Left hindlimb (tissue), 1 donor: Measurements from ENCODE around the gene IL31.
A peak's percentile ranks its signal among the peaks of the same experiment; 100 is the strongest.

ENCODE experiments used
- DNase-seq: peaks from one replicate; pipeline ENCODE4 v3.0.0-alpha.2; 2018

The IL31 gene

DNA sequence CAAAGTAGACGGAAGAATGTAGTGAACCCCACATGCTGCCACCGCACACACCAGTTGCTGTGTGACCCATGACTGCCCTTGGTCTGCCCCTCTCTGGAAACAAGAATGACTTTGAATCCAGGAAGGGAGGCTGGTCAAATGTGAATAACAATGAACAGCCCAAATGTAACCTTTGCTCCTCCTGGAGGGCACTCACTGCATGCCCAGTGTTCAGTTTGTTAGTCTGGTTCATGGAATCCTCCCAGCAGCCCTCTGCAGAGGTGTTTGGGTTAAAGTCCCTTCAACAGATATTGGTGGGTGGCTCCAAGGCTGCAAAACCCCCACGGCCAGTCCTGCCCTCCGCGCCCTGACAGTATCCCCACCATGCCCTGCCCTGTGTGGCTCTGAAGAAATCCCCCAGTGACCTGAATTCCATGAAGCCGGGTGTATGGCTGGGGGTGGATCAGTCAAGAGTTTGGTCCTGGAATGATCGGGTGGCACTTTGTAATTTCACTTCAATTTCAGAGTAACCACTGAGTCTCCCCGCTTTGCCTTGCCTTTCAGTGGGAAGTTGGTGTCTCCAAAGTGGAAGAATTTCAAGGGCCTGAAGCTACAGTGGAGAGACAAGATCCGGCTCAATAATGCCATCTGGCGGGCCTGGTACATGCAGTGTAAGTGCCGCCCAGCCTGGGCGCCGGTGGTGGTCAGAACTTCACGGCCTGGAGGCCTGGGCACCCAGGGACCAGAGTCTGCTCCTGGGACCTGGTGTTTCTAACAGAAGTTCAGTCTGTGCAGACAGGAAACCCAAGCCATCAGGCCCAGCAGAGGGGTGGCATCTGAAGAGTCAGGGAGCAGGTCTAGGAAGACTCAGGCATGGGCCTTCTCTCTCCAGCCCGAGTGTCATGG lies 47.1 kb downstream of the IL31 start:
- no peak for DNase-seq

DNA sequence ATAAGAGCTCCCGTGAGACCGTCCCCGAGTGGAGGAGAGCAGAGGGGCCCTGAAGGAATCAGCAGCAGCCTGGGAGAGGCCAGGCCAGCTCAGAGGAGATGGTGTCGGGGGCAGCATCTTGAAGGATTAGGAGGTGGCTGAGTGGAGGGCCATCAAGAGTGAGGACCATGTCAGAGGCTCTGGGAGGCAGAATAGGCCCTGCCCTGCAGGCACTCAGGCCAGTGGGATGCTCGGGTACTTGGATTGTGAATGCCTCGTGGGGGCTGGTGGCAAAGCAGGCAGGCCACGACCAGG lies 47.7 kb downstream of the IL31 start:
- DNase-seq: no peak

DNA sequence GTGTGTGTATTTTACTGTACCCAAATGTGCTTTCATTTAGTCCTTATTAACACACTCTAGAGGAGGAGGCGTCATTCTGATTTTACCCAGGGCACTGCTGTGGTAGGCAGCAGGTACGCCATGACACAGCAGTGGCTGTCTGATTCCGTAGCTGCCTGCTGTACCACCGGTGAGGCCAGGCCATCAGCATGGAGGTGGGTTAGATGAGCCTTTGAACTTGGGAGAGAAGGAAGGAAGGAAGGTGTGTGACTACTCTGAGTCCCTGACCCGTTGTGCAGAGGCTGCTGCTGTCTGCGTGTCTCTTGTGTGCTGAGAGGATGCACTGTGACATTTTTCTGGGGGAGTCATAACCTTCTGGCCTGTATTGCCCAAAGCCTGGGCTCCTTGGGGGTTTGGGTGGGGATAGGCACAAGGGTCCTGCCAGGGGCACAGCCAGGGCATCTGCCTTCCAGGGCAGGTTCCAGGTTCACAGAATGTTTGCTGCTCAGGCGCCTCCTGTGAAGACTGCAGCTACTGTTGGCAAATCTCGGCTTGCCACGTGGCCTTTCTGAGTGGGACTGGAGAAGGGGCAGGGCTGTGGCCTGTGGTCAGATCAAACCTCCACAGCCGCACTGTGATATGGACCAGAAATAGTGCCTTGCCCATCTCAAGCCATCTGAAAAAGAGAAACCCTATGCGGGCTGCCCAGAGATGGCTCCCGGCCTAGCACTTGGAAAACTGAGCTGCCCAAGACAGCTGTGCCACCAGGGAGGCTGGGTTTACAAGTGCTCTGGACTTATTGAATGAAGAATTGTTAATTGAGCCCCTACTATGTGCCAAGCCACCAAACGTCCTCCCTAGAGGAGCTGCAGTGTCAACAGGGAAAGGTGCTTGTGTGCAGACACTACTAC lies 48.3 kb downstream of the IL31 start:
- no peak for DNase-seq

DNA sequence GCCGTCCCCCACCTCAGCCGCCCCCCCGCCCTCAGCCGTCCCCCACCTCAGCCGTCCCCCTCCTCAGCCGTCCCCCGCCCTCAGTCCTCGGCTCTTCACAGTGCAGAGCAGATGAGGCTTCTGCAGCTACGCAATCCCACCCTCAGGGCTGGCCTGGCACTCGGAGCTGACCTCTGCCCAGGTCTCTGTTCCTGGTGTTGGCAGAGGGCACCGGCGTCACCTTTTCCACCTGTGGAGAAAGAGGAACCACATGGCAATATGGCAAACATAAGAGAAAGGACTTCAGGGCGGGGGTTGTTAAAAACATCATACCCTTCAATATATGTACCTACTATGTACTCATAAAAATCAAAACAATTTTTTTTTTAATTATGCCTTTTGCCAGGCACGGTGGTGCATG lies 49.7 kb downstream of the IL31 start:
- DNase-seq: no peak

DNA sequence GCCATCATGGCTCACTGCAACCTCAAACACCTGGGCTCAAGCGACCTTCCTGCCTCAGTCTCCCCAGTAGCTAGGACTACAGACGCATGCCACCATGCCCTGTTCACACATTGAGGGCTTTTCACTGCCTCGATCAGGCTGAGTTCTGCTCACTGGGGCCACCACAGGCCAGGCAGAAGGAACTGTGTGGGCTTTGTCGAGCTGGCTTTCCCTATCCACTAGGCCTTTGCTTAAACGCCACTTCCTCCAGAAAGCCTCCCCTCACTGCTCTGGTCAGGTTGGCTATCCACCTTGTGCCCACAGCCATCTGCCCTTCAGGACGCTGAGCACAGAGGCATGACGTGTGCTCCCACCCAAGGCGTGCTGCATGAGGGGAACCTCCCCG lies 50.3 kb downstream of the IL31 start:
- DNase-seq: no peak

DNA sequence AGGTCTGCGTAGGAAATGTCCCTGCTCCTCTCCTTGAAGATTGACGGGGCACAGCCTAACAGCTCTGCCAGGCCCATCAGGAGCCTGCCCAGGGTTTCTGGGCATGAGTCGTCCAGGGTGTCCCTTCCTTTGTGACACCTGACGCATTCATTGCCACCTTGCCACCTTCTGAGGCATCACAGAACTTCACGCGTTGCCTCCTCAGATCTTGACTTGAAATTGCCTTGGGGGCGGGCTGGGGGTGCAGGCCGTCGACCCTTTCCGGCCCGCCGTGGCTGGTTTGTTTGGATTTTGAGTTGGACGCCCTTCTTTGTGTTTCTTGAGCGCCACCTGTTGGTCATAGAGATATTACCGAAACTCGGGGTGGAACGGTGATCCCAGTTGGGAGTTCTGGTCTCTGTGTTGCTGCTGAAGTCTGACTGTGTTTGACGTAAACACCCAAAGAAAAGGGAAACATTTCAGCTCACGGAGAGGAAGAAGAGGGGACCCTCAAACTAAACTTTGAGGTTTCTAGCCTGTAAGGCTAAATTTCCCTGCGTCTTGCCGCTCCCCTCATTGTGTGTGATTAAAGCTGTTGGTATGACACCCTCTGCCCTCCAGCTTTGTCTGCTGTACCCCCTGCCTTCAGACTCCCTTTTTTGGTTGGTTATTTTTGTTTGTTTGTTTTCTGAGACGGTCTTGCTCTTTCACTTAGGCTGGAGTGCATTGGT lies 50.8 kb downstream of the IL31 start:
- DNase-seq: peak; percentile 71
